ENCODE measurements around the gene NBPF3.
"Not testable (repeated sequence)": the region's sequence is repeated elsewhere in the genome, so short reads cannot be mapped to it uniquely, and the experiment has no call there.

GRCh38 chr1:21440630-21441125, 741 bp downstream of the NBPF3 start:
- TF ChIP-seq EZH2 (IDR thresholded peaks at IDR 0.05; ENCODE audit: low read depth, unreplicated experiment); CTCF (conservative IDR thresholded peaks at IDR 0.05; ENCODE audit: low read depth in 2 of 2); REST (IDR thresholded peaks at IDR 0.05; ENCODE audit: unreplicated experiment); STAT1 (IDR thresholded peaks at IDR 0.05; ENCODE audit: unreplicated experiment); EZH2phosphoT487 (IDR thresholded peaks at IDR 0.05; ENCODE audit: unreplicated experiment): not testable (repeated sequence)
